Measurements from ENCODE around the gene CBFA2T3.
A peak's percentile ranks its signal among the peaks of the same experiment; 100 is the strongest.

The CBFA2T3 gene

DNA sequence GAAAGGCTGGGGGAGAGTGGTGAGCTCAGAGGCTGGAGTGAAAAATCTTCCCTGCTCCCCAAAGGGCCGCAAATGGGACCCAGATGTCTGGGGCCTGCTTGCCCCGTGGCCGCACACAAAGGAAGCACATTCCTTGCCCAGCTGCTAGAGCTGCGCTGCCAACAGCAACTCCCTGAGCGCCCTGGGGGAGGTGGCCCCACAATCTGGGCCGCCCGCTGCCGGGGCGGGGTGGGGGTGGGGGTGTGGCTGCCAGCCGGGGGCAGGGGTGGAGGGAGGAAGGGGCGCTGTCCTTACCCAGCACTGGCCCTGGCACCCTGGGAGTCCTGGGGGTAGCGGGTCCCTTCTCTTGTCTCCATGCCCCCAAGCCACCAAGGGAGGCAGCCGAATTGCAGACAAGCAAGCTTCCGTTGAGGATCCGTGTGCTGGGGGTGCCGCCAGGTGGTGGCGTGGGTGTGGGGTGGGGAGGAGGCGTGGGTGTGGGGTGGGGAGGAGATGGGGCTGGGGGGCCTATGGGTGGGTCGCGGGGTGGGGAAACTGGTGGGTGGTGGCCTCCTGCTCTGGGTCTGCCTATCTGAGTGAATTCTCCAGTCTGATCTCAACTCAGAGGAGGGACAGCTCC is 62.1 kb downstream of the CBFA2T3 start:
- H3K4me3 ChIP-seq (replicated peaks; ENCODE audit: low read depth, low read length), result no peak overlapping the region
- peak; percentile 57 for DNase-seq (ENCODE audit: extremely low read depth, low read depth)
- TF ChIP-seq, protein P1, sequence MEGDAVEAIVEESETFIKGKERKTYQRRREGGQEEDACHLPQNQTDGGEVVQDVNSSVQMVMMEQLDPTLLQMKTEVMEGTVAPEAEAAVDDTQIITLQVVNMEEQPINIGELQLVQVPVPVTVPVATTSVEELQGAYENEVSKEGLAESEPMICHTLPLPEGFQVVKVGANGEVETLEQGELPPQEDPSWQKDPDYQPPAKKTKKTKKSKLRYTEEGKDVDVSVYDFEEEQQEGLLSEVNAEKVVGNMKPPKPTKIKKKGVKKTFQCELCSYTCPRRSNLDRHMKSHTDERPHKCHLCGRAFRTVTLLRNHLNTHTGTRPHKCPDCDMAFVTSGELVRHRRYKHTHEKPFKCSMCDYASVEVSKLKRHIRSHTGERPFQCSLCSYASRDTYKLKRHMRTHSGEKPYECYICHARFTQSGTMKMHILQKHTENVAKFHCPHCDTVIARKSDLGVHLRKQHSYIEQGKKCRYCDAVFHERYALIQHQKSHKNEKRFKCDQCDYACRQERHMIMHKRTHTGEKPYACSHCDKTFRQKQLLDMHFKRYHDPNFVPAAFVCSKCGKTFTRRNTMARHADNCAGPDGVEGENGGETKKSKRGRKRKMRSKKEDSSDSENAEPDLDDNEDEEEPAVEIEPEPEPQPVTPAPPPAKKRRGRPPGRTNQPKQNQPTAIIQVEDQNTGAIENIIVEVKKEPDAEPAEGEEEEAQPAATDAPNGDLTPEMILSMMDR (IDR thresholded peaks at IDR 0.05; ENCODE audit: low read depth, low read length, missing control alignments), result no peak

DNA sequence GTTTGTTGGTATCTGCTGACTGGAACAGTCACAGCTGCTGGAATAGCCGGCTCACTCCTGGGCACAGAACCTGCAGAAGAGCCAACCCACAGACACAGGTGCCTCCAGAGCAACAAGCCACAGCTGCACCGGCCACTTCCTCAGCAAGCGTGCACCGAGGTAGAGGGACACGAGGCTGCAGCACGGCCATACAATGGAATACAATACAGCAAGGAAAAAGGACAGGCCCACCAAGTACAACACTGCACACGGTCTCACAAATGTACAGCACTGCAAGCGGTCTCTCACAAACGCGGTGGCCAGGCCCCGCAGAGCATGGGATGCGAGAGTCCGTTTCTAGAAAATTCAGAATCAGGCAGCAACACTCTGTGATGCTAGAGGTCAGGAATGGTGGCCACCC is 63.1 kb downstream of the CBFA2T3 start:
- no peak overlapping the region for H3K4me3 ChIP-seq (replicated peaks; ENCODE audit: low read depth, low read length)
- TF ChIP-seq, protein P1 (IDR thresholded peaks at IDR 0.05; ENCODE audit: low read depth, low read length, missing control alignments), result no peak
- no peak for DNase-seq (ENCODE audit: extremely low read depth, low read depth)

DNA sequence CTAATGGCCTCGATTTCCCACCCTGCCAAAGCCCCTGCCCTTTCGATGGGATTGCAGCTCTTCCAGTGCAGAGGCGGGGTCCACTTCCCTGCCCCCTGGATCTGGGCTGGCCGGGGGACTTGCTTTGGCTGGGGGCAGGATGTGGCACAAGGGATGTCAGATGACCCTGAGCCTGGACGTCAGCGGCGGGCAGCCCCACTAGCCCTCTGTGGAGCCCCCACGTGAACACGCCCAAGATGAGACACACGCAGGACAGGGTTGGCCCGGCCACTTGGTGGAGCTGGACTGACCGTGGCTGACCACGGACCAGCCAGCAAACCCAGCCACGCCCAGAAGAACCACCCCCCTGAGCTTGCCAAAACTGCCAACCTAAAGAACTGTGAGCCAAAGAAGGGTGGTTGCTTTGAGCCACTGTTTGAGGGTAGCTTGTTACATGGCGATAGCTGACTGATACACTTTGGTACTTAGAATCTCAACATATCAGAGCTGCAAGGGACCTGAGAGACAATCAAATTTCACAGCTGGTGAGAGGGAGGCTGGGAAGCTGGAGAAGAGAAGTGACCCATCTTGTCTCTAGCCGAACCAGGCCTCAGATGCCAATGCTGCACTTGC is 63.9 kb downstream of the CBFA2T3 start:
- no peak for DNase-seq (ENCODE audit: extremely low read depth, low read depth)
- TF ChIP-seq, protein P1 (IDR thresholded peaks at IDR 0.05; ENCODE audit: low read depth, low read length, missing control alignments), result no peak
- no peak overlapping the region for H3K4me3 ChIP-seq (replicated peaks; ENCODE audit: low read depth, low read length)

DNA sequence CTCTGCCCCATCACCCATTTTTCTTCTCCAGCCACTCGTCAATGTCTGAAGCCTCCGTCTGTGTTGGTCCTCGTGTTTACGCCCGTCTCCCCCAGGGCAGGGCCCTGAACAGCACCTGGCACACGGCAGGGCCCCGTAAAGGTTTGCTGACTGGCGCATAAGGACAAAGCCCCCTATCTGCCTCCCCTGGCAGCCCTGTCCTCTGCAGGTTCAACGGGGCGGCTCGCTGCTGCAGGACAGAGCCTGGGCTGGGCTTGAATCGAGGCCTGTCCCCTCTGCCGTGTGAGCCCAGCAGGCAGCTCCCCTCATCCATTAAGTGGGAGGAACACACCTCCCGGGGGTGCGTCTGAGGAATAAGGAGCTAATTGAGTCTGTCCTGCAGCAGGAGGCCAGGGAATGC is 64.5 kb downstream of the CBFA2T3 start:
- no peak for DNase-seq (ENCODE audit: extremely low read depth, low read depth)
- H3K4me3 ChIP-seq (replicated peaks; ENCODE audit: low read depth, low read length), result no peak overlapping the region
- TF ChIP-seq, protein P1 (IDR thresholded peaks at IDR 0.05; ENCODE audit: low read depth, low read length, missing control alignments), result no peak

DNA sequence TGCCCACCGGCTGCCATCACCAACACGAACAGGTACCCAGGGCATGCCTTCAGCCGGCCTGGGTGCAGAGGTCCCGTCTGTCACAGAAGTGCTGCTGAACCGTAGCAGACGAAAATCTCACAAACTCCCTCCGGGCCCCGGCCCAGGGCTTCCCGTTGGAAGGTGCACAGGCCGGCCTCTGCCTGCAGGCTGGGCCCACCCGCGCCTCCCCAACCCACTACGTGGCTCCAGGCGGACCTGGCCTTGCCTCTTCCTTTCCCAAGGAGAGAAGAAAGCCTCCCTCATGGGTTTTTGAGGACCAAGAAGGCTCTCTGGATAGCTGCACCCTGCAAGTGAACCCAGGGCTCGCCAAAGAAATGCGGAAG is 65.1 kb downstream of the CBFA2T3 start:
- H3K4me3 ChIP-seq (replicated peaks; ENCODE audit: low read depth, low read length), result no peak overlapping the region
- DNase-seq (ENCODE audit: extremely low read depth, low read depth), result no peak
- TF ChIP-seq, protein P1 (IDR thresholded peaks at IDR 0.05; ENCODE audit: low read depth, low read length, missing control alignments), result no peak

DNA sequence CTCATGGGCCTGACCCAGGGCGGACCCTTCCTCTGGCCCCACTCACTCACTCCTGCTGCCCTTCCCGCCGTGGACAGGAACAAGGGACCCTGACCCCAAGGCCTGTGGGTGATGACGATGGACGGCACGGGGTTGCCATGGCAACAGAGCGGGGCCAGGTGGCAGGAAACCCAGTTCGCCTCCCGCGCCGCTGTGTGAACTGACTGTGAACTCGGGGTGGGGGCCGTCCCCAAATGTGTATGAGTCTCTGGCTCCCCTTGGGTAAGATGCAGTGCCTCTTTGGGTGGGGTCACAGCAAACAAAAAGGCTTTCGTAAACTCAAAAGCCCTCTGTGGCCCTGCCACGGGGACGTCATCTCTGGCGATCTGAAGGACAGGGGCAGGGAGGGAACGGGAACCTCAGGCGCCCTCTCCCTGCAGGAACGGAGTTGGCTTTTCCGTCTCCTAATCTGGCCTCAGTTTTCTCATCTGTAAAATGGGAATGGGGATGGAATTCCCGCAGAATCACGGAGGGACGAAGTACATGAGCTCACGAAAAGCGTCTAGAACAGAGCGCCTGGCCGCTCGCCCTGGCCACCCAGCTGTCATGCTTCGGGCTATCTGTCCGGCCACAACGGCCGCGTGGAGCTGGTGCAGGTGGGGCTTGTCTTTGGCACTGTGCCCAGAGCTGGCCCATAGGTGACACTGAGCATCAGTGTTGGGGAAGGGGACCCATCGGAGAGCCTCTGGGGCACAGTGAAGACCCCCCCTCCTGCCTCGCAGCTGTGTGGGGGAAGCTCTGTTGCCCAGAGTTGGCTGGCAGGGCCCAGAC is 65.7 kb downstream of the CBFA2T3 start:
- TF ChIP-seq, protein P1 (IDR thresholded peaks at IDR 0.05; ENCODE audit: low read depth, low read length, missing control alignments), result no peak
- H3K4me3 ChIP-seq (replicated peaks; ENCODE audit: low read depth, low read length), result no peak overlapping the region
- no peak for DNase-seq (ENCODE audit: extremely low read depth, low read depth)

Data from HFF-Myc (cell line).